ENCODE measurements around the gene ZNF324. TPM values are rescaled to one million over a fixed set of nuclear protein-coding genes. Genes with fewer than 3 reads are reported as not detected.
"Not testable (repeated sequence)": the region's sequence is repeated elsewhere in the genome, so short reads cannot be mapped to it uniquely, and the experiment has no call there.

ZNF324 gene
- total RNA-seq, 1 experiment from 2014 or later, result 14.9 TPM

DNA sequence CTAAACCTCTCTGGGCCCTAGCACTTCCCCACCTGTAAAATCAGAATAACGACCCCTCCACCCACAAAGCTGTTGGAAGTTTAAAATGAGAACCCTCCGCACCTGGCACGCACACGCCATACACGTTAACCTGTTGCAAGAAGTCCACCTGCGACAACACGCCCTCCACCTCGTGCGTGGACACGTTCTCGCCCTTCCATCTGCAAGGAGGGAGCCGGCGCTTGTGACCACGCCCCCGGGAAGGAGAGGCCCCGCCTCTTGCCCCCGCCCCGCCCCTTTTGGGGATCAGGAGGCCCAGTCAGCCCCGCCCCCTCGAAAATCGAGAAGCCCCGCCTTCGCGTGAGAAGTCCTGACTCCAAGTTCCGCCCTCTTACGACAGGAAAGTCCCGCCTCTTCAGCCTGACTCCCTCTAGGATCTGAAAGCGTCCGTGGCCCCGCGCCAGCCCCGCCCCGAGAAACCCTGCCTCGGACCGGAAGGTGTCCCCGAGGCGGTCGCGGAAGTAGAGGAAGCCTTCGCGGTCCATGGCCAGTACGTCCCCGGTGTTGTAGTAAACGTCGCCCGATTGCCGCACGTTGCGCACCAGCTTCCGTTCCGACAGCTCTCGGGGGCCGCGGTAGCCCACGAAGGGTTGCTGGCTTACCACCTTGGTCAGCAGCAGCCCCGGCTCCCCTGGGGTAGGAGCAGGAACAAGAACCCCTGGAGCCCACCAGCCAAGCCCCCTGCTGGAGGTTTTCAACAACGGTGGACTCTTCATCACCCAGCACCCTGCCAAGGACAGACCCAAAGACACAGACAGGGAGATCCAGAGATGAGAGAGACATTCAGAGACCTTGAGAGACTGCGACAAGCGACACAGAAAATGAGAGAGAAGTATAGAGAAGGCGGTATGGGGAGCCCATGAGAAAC, 32.4 kb downstream of the ZNF324 start:
- DNase-seq (ENCODE audit: low read depth), result peak; percentile 98

DNA sequence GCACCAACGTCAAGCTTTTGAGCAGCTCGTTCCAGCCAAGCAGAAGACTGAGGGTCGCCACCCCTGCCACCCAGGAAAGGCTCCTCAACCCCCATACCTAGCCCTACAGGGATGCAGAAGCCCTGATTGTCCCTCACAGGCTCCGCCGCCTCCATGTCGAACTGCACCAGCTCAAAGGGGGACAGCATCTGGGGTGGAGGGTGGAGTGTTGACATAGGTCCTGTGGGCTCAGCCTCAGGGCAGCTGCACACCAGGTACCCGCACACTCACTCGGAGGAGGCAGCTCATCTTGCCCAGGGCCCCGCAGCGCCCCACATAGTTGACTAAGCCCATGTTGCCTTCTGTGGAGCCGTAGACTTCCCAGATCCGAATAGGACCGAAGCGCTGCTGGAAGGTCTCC, 33.4 kb downstream of the ZNF324 start:
- DNase-seq (ENCODE audit: low read depth), result no peak

DNA sequence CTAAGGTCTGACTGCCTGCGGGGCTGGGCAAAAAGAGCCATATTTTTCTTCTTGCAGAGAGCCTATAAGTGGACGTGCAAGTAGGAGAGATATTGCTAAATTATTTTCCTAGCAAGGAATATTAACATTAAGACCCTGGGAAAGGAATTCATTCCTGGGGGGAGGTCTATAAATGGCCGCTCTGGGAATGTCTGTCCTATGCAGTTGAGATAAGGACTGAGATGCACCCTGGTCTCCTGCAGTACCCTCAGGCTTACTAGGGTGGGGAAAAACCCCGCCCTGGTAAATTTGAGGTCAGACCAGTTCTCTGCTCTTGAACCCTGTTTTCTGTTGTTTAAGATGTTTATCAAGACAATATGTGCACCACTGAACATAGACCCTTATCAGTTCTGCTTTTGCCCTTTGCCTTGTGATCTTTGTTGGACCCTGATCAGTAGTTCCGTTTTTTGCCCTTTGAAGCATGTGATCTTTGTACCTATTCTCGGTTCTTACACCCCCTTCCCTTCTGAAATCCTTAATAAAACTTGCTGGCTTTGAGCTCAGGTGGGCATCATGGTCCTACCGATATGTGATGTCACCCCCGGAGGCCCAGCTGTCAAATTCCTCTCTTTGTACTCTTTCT, 40.8 kb downstream of the ZNF324 start:
- not testable (repeated sequence) for DNase-seq (ENCODE audit: low read depth)

DNA sequence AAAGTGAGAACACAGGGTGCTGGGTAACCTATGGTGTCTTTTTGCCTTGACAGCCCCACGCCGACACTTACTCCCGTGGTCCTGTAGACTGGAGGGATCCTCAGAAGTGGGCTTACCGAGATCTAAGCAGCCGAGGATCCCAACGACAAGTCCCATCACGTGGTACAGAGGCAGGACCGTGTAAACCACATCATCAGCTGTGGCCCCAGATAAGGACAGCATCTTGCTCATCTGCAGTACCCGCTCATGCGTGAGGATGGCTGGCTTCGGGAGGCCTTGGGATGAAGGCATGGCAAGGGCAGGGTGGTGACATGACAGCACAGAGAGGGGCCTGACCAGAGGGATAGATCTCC, 42.8 kb downstream of the ZNF324 start:
- no peak for DNase-seq (ENCODE audit: low read depth)

DNA sequence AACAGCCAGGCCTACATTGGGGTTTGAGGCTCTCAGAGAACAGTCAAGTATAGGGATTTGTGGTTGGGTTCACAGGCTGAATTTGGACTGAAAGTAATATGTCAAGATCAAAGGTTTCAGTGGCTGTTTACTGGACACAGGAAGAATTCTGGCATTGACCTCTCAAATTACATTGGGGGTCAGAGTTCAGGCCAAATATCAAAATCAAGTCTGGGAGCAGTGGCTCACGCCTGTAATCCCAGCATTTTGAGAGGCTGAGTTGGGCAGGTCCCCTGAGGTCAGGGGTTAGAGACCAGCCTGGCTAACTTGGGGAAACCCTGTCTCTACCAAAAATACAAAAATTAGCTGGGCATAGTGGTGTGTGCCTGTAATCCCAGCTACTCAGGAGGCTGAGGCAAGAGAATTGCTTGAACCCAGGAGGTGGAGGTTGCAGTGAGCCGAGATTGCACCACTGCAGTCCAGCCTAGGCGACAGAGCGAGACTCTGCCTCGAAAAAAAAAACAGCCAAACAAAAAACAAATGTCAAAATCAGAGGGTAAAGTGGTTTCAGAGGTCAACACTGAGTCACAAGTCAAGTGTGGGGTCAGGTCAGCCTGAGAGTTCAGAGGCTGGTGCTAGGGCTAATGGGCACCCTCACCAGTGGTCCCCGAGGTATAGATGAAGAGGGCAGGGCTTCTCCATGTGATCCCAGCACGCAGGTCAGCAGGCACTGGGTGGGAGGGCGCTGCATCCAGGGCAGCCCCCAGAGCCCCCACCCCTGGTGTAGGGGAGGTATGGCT, 43.4 kb downstream of the ZNF324 start:
- DNase-seq (ENCODE audit: low read depth), result no peak

DNA sequence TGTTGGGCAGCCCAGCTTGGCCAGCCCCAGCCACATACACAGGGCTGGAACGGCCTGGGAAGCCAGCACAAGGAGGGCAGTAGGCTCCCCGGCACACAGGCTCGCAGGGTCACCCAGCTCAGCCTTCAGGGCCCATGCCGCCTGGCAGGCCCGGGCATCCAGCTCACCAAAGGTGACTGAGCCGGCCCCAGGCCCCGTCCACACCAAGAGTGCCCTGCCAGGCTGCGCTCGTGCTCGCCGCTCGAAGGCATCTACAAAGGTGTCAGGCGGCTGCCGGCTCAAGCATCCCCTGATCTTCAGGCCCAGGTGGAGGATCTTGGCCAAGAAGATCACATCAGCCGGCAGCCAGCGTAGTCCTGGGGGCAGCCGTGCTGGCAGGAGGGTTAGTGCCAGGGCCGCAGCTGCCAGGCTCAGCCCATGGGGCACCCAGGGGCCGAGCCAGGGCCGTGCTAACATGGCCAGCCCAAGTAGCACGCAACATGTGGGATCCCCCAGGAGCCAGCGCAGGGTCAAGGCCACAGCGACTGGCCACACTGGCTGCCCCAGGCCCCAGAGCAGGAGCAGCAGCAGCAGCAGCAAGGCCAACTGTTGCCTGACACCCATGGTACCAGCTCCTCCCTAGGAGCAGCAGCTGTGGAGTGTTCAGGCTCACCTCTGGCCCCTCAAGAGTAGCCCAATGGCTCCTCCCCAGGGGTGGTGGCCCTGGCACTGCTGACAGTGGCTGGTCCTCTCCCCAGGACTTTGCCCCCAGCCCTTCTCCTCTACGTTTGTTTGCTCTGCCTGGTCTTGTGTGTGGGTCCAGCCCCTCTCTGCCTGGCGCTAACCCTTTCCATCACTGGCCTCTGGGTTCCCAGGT, 44.7 kb downstream of the ZNF324 start, which contains the start of gene SLC27A5:
Gene SLC27A5 (minus strand): TSS at position 640 of the 856 bp plus-strand sequence. CDS start 37 bp downstream, at position 603.
- no peak for DNase-seq (ENCODE audit: low read depth)

DNA sequence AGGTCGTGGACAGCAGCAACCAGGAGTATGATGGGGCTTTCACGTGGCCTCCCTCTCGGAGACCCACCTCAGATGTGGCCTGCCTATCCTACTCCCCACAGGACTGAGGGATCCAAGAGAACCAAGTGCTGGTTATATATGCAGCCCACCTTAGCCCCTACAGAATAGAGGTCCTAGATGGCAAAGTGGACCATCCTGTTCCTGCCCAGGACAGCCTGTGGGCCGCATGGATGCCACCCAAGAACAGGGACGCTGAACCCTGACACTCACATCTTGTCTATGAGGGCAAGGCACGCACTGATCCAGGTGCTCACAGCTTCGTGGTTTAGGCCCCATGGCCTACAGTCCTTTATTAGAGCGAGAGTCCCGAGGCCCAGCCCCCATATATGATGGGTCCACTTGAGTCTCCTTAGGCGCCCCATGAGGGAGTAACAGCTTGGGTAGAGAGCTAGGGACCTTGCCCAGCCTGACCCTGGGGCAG, 46.4 kb downstream of the ZNF324 start:
- DNase-seq (ENCODE audit: low read depth), result no peak

DNA sequence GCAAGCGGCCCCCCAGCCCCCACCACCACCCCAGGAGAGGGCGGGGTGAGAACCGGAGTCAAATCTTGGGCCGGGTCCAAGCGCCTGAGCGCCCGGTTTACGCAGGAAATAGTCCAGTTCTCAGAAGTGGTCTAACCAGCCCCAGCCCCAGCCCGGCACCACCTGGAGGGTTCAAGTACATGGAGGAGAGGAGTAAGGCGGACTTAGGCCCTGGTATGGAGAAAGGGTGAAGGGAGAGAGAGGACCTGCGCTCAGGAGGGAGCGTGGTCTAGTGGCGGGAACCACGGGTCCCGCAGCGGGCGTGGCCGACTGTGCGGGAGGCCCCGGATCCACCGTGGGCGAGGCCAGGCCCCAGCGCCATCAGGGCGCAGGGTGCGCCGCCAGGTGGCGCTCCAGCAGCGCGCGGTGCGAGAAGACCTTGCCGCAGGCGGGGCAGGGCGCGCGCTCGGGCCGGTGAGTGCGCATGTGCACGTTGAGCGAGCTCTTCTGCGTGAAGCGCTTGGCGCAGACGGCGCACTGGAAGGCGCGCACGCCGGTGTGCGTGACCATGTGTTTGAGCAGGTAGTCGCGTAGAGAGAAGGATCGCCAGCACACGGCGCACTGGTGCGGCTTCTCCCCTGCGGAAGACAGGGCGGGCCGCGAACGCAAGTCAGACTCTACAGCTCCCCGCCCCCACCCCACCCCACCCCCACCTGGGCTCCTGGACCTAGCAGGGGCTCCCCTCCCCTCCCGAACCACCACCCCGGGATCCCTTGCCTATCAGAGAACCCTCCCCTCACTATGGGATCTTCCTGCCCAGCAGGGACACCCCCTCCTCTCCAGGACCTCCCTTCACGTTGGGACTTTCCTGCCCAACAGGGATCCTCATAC, 47.0 kb downstream of the ZNF324 start:
- peak; percentile 57 for DNase-seq (ENCODE audit: low read depth)

DNA sequence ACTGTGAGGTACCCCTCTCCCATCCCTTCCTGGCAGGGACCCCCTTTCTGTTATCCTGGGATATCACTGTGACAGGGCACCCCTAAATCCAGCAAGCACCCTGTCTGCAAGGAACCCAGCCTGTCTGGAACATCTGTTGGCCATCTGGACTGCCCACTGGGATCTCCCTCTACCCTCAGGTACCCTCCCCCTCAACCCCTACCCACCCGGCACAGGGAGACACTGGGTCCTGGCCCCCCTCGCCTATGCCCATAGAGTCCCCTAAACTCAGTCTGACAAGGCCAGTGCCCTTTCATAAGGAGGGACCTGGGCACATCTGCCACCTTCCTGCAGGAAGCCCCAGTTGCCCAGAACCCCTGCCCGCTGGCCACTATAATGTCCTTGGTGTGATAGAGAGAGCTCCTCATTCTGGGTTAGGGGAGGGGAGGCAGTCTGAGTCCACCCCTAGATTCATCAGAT, 47.7 kb downstream of the ZNF324 start:
- DNase-seq (ENCODE audit: low read depth), result no peak

DNA sequence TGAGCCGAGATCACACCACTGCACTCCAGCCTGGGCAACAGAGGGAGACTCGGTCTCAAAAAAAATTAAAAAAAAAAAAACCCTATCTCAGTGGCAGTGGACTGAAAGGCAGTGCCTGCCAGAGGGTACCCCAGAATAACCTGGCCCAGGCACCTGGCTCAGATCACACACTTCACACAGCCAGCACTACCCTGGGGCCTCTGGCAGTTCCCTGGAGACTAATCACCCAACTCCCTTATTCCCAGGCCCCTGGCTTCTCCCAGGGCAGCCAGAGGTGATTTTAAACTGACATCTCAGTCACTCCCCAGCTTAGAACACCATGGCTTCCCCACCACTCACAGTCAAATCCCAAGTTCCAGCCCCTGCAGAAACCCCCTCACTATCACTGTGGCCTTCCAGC, 48.4 kb downstream of the ZNF324 start:
- no peak for DNase-seq (ENCODE audit: low read depth)

DNA sequence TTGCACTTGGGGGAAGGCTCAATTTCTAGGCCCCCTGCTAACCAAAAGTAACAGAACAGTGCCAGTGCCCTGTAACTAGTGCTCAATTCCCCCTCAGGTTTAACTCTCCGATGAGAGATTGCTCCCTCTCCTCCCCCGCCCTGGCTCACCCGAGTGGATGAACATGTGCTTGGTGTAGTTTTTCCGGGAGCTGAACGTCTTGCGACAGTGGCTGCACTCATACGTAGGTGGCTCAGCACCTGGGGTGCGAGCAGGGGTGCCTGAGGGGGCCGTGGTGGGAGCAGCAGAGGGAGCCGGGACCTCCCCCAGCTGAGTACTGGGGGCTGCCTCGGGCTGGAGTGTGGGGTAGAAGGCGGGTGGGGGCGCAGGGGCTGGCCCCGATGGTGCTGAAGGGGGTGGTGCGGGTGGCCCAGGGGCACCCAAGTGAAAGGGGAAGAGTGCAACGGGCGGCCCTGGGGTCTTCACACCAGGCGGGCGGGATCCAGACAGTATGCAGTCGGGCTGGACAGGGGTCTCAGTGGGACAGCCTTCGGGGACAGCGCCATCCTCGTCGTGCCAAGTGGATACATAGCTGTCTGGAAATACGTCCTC, 49.5 kb downstream of the ZNF324 start:
- no peak for DNase-seq (ENCODE audit: low read depth)

DNA sequence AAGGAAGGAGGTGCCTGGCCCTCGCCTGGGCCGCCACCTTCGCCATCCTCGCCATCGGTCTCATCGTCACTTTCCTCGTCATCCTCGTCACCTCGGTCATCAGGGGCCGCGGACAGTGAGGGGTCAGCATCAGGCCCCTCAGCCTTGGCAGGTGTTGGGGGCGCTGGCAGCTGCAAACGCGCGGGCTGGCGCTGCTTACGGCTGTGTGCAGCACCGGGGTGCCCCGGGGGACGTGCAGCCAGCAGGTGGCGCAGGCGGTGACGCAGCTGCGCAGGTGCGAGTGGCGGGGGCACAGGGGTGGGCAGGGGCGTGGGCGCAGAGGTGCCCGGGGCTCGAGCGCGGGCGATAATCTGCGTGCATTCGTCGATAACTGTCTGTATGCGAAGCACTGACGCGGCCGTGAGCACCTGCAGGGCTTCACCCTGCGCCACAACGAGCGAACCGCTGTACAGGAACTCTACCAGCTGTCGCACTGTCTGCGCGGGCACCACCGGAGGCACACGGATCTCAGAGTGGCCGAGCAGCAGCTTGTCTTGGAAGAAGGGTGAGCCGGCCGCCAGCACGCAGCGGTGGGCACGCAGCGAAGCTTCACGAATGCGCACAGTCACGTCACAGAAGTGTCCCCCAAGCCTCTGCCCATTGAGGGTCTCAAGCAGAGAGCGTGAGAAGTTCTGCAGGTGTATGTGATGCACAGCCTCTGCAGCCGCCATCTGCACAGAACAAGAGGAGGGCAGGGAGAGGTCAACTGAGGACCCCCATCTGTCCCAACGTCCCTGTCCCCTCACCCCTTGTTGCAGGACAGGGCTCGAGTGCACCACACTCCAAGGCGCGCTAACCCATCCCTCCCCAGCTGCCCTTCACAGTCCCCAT, 50.3 kb downstream of the ZNF324 start:
- no peak for DNase-seq (ENCODE audit: low read depth)

DNA sequence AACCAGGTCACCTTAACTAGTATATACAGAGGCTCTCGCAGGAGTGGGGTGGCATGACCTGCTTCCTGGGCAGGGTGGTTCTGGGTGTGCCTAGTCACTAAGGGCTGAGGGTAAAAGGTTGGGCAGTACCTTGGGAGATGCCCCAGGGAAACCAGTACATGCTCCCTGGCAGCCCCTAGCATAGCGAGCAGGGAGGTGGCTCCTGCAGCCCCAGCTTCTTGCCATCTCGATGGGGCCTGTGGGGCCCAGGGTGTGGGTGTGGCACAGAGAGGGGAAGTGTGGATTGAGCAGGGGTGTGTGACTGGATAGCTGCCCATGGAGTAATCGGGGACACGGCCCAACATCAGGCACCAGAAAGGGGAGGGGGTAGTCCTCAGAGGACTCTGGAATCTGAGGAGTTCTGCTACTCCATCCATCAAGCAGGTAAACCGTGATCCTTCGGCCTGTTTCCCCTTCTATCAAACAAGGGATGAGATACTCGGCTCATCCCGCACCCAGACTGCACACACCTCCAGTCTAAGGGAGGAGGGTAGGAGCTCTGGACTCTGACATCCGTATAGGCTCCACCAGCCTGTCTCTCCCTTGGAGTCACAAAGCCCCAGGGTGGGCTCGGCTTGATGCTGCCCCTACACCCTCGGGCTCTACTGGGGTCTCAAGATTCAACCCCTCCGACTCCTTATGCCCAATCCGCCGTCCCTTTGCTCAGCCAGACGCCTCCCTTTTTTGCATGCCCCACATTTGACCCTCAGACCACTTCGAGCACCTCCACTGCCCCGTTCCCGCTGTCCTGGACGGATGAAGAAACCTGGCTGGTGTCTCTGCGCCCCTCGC, 51.6 kb downstream of the ZNF324 start:
- DNase-seq (ENCODE audit: low read depth), result no peak

DNA sequence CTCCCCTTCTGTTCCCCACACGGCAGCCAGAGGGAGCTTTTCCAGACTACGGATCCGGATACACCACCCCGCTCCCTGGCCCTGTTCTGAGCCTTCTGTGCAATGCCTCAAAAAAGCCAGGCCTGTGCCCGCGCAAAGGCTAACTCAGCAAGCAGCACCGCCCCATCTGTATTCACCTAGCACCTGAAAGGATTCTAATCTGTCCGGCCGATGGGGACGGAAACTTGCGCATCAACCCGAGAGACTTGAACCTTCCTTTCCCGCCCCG, 52.1 kb downstream of the ZNF324 start:
- peak; percentile 69 for DNase-seq (ENCODE audit: low read depth)

DNA sequence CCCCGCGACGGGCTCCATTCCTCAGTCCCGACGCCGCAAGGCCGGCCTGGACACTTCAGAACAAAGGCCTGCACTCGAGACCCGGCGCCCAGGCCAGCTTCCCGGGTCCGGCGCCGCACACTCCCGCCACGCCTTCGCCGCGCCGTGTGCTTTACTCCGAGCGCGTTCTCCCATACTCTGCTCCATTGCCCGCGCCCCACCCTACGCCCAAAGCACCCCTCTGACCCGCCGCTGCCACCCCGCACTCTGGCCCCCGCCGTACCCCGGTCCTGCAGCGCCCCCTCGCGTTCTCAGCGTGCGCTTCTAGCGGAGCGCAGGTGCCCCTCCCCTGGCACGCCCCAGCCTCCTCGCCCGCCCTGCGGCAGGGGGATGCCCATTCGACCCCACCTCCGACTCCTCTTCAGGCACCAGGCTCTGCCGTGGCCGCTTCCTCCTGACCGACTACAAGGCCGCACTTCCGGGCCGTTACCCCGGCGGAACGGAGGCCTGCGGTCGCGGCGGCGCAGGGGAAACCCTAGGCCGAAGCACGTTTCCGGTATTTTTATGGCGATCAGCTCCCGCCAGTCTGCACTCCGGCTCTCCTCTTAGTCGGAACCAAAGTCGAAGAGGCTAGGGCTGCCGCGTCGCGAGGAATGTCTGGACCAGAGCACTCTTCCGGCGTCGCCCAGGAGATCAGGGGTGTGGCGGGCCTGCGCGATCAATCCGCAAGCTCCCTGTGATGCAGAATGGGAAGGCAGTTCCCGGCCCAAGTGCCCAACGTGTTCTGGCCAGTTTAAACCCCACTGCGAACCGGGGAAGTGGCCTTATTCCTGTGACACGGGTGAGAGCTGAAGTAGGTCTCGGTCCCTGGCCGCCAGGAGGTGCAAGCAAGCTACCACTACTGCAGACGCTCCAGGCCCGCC, 52.7 kb downstream of the ZNF324 start, which contains the start of gene ZBTB45:
Gene ZBTB45 (minus strand): TSS at position 456 of the 902 bp plus-strand sequence. CDS start 2,137 bp downstream, outside the sequence.
- peak; percentile 95 for DNase-seq (ENCODE audit: low read depth)

DNA sequence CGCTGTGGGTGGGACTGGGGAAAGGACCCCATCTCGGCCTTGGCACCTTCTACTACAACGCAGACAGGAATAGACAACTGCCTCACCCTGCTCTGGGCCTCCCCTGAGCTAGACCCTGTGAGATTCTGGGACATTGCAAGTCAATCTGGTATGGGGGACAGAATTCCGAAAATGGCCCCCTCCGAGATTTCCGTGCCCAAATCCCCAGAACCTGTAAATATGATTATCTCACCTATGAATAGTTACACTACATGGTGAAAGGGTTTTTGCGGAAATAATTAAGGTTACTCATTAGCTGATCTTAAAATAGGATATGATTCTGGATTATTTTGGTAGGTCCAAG, 53.3 kb downstream of the ZNF324 start:
- DNase-seq (ENCODE audit: low read depth), result no peak

DNA sequence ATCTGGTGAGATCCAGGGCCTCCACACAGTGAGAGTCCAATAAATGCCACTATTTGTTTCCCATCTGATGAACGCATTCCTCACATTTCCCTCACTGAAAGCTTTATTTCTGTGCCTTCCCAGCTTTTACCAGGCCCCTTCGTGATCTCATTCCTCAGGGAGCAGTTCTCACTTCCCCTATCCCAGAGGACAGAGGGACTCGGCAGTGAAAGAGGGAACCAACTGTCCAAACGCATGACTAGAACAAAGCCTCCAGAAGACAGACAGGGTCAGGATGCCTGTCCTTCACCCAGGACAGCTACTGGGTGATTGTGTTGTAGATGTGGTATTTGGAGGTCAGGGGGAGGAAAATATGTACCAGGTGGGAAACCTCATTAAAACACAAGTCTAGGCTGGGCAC, 54.8 kb downstream of the ZNF324 start:
- DNase-seq (ENCODE audit: low read depth), result no peak
